ENCODE measurements around the gene PPP1R14C.
"Not testable (repeated sequence)": the region's sequence is repeated elsewhere in the genome, so short reads cannot be mapped to it uniquely, and the experiment has no call there.

PPP1R14C gene

GRCh38 chr6:150142670-150143515, at the start of gene PPP1R14C:
Gene PPP1R14C (plus strand): TSS chr6:150143044. CDS start chr6:150143193, 149 bp downstream.
- DNase-seq, result peak; percentile 49

- DNase-seq, result no peak
Measured at GRCh38 chr6:150093397-150093796, 49.4 kb upstream of the PPP1R14C start.

GRCh38 chr6:150098155-150098554, 44.7 kb upstream of the PPP1R14C start:
- DNase-seq, result no peak

- DNase-seq, result no peak
Measured at GRCh38 chr6:150099546-150099945, 43.3 kb upstream of the PPP1R14C start.

GRCh38 chr6:150099953-150100352, 42.9 kb upstream of the PPP1R14C start:
- no peak for DNase-seq

- DNase-seq, result no peak
Measured at GRCh38 chr6:150100745-150101144, 42.1 kb upstream of the PPP1R14C start.

- no peak for DNase-seq
Measured at GRCh38 chr6:150102750-150103270, 40.0 kb upstream of the PPP1R14C start.

GRCh38 chr6:150112233-150112632, 30.6 kb upstream of the PPP1R14C start:
- no peak for DNase-seq

- DNase-seq, result no peak
Measured at GRCh38 chr6:150115769-150116168, 27.1 kb upstream of the PPP1R14C start.

- no peak for DNase-seq
Measured at GRCh38 chr6:150116200-150116800, 26.5 kb upstream of the PPP1R14C start.

GRCh38 chr6:150118203-150118602, 24.6 kb upstream of the PPP1R14C start:
- DNase-seq, result no peak

- no peak for DNase-seq
Measured at GRCh38 chr6:150118627-150119026, 24.2 kb upstream of the PPP1R14C start.

- DNase-seq, result no peak
Measured at GRCh38 chr6:150119173-150119572, 23.7 kb upstream of the PPP1R14C start.

GRCh38 chr6:150123645-150124044, 19.2 kb upstream of the PPP1R14C start:
- no peak for DNase-seq

GRCh38 chr6:150124235-150124634, 18.6 kb upstream of the PPP1R14C start:
- no peak for DNase-seq

GRCh38 chr6:150126641-150127291, 16.1 kb upstream of the PPP1R14C start:
- no peak for DNase-seq

GRCh38 chr6:150128425-150128824, 14.4 kb upstream of the PPP1R14C start:
- DNase-seq, result no peak

GRCh38 chr6:150129616-150130505, 13.0 kb upstream of the PPP1R14C start:
- no peak for DNase-seq

GRCh38 chr6:150133686-150134085, 9.2 kb upstream of the PPP1R14C start:
- no peak for DNase-seq

- peak; percentile 13 for DNase-seq
Measured at GRCh38 chr6:150134280-150134920, 8.4 kb upstream of the PPP1R14C start.

GRCh38 chr6:150137711-150138110, 5.1 kb upstream of the PPP1R14C start:
- DNase-seq, result not testable (repeated sequence)

- no peak for DNase-seq
Measured at GRCh38 chr6:150138638-150139037, 4.2 kb upstream of the PPP1R14C start.

All from NCI-H2227 treated with DMSO at 0.1 percent for 48 hours (cell line).